Measurements from ENCODE around the gene DCTN1.

DCTN1 gene

GRCh38 chr2:74371421-74371820 is 8.7 kb downstream of the DCTN1 start:
- ATAC-seq (ENCODE audit: low read depth) = no peak
- H3K27ac ChIP-seq (ENCODE audit: poor library complexity, severe bottlenecking) = no peak overlapping the region
- no peaks in the 10 kb centered on the region for H3K9me3 ChIP-seq (ENCODE audit: severe bottlenecking)
- TF ChIP-seq CTCF (IDR thresholded peaks at IDR 0.05; ENCODE audit: poor library complexity, severe bottlenecking) = no peak
- H3K27me3 ChIP-seq (ENCODE audit: insufficient read depth, poor library complexity, severe bottlenecking) = no peaks in the 10 kb centered on the region
- H3K36me3 ChIP-seq (ENCODE audit: low read depth) = peaks cover 42% of the 10 kb centered on the region
- no peaks in the 10 kb centered on the region for H3K4me1 ChIP-seq (ENCODE audit: insufficient read depth, poor library complexity, severe bottlenecking)
- no peak for DNase-seq (ENCODE audit: low spot score)
- H3K4me3 ChIP-seq (ENCODE audit: severe bottlenecking) = no peak overlapping the region

GRCh38 chr2:74369976-74370375 is 10.1 kb downstream of the DCTN1 start:
- Histone ChIP-seq H3K36me3 (ENCODE audit: low read depth) (peaks cover 50% of the 10 kb centered on the region), H3K27ac (ENCODE audit: poor library complexity, severe bottlenecking) (no peak overlapping the region), H3K27me3 (ENCODE audit: insufficient read depth, poor library complexity, severe bottlenecking) (no peaks in the 10 kb centered on the region), H3K4me1 (ENCODE audit: insufficient read depth, poor library complexity, severe bottlenecking) (no peaks in the 10 kb centered on the region), H3K4me3 (ENCODE audit: severe bottlenecking) (no peak overlapping the region), H3K9me3 (ENCODE audit: severe bottlenecking) (no peaks in the 10 kb centered on the region)
- DNase-seq (ENCODE audit: low spot score) (no peak), ATAC-seq (ENCODE audit: low read depth) (no peak)
- no peak for TF ChIP-seq CTCF (IDR thresholded peaks at IDR 0.05; ENCODE audit: poor library complexity, severe bottlenecking)

GRCh38 chr2:74368499-74368898 is 11.6 kb downstream of the DCTN1 start:
- DNase-seq (ENCODE audit: low spot score) (no peak), ATAC-seq (ENCODE audit: low read depth) (no peak)
- no peak overlapping the region for H3K27ac ChIP-seq (ENCODE audit: poor library complexity, severe bottlenecking)
- no peaks in the 10 kb centered on the region for H3K9me3 ChIP-seq (ENCODE audit: severe bottlenecking)
- H3K36me3 ChIP-seq (ENCODE audit: low read depth) = peaks cover 59% of the 10 kb centered on the region
- no peaks in the 10 kb centered on the region for H3K4me1 ChIP-seq (ENCODE audit: insufficient read depth, poor library complexity, severe bottlenecking)
- no peak overlapping the region for H3K4me3 ChIP-seq (ENCODE audit: severe bottlenecking)
- H3K27me3 ChIP-seq (ENCODE audit: insufficient read depth, poor library complexity, severe bottlenecking) = no peaks in the 10 kb centered on the region
- no peak for TF ChIP-seq CTCF (IDR thresholded peaks at IDR 0.05; ENCODE audit: poor library complexity, severe bottlenecking)

- H3K9me3 ChIP-seq (ENCODE audit: severe bottlenecking) = no peaks in the 10 kb centered on the region
Observed at GRCh38 chr2:74367789-74368188, 12.3 kb downstream of the DCTN1 start.

More at GRCh38 chr2:74367789-74368188, 12.3 kb downstream of the DCTN1 start:
- Histone ChIP-seq H3K27me3 (ENCODE audit: insufficient read depth, poor library complexity, severe bottlenecking) (no peaks in the 10 kb centered on the region), H3K4me3 (ENCODE audit: severe bottlenecking) (no peak overlapping the region), H3K4me1 (ENCODE audit: insufficient read depth, poor library complexity, severe bottlenecking) (no peaks in the 10 kb centered on the region), H3K36me3 (ENCODE audit: low read depth) (peaks cover 66% of the 10 kb centered on the region), H3K27ac (ENCODE audit: poor library complexity, severe bottlenecking) (no peak overlapping the region)
- ATAC-seq (ENCODE audit: low read depth) = no peak
- DNase-seq (ENCODE audit: low spot score) = no peak
- no peak for TF ChIP-seq CTCF (IDR thresholded peaks at IDR 0.05; ENCODE audit: poor library complexity, severe bottlenecking)

Measured in RWPE2 (cell line).